ENCODE results near the gene SLC22A25. TPM values are rescaled to one million over a fixed set of nuclear protein-coding genes. Genes with fewer than 3 reads are reported as not detected.

SLC22A25 gene
- total RNA-seq (2021; ENCODE audit: unreplicated experiment) (not detected), Bru-seq, nascent RNA (not detected), BruChase-seq, experiment 1, labeled RNA remaining after a 6-hour chase (percentile 1 among the genes with signal in this experiment), BruChase-seq, experiment 2, labeled RNA remaining after a 2-hour chase (not detected)
- polyA plus RNA-seq (2012): not detected in 2 replicates
- long read RNA-seq: 0 reads

DNA sequence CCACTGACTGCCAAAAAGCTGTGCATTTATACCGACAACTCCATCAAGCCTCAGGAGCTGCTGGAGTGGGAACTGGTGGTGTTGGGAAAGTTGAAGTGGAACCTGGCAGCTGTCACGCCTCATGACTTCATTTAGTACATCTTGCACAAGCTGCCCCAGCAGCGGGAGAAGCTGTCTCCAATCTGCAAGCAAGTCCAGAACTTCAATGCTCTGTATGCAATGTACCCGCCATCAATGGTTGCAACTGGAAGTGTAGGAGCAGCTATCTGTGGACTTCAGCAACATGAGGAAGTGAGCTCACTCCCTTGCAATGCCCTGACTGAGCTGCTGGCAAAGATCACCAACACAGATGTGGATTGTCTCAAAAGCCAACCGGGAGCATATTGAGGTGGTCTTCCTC, at the start of gene SLC22A25:
TSS of gene SLC22A25 (minus strand) at position 67 of the 400 bp plus-strand sequence. CDS start 13,947 bp downstream, outside the sequence.
- Histone ChIP-seq H4K20me1 (ENCODE audit: insufficient read depth) (no peaks in the 10 kb centered on the region), H3K4me1 (ENCODE audit: control insufficient read depth in 1 of 2, insufficient read depth in 2 of 2, low read length in 2 of 2) (no peaks in the 10 kb centered on the region), H3K9me3 (ENCODE audit: control insufficient read depth in 1 of 2, insufficient read depth in 1 of 2, low read depth in 1 of 2, low read length in 2 of 2) (no peaks in the 10 kb centered on the region), H3K36me3 (ENCODE audit: control insufficient read depth in 1 of 2, insufficient read depth in 2 of 2, low read length in 2 of 2) (no peaks in the 10 kb centered on the region), H3K4me3 (replicated peaks in 1 of 2; ENCODE audit: low read depth in 1 of 2, low read length in 2 of 2) (no peak within 1 kb of the TSS), H3K9ac (ENCODE audit: low read length) (no peak within 1 kb of the TSS), H3K9me2 (ENCODE audit: insufficient read depth) (no peaks in the 10 kb centered on the region), H2AFZ (ENCODE audit: low read depth, low read length, poor library complexity, severe bottlenecking) (no peak within 1 kb of the TSS), H3K27me3 (ENCODE audit: insufficient read depth, low read length) (peaks cover 38% of the 10 kb centered on the region), H3K4me2 (ENCODE audit: low read length) (no peak within 1 kb of the TSS), H3K27ac (ENCODE audit: low read depth, low read length) (no peak within 1 kb of the TSS), H3K79me2 (ENCODE audit: insufficient read depth, low read length) (no peaks in the 10 kb centered on the region)
- ATAC-seq (no peak), DNase-seq (ENCODE audit: low read depth, low spot score) (no peak)
- no peak for TF ChIP-seq YY1 (IDR thresholded peaks at IDR 0.05; ENCODE audit: extremely low read depth, insufficient replicate concordance, low read depth, low read length)
- TF ChIP-seq RAD21 (IDR thresholded peaks at IDR 0.05; ENCODE audit: low read depth): no peak
- TF ChIP-seq, protein P1, sequence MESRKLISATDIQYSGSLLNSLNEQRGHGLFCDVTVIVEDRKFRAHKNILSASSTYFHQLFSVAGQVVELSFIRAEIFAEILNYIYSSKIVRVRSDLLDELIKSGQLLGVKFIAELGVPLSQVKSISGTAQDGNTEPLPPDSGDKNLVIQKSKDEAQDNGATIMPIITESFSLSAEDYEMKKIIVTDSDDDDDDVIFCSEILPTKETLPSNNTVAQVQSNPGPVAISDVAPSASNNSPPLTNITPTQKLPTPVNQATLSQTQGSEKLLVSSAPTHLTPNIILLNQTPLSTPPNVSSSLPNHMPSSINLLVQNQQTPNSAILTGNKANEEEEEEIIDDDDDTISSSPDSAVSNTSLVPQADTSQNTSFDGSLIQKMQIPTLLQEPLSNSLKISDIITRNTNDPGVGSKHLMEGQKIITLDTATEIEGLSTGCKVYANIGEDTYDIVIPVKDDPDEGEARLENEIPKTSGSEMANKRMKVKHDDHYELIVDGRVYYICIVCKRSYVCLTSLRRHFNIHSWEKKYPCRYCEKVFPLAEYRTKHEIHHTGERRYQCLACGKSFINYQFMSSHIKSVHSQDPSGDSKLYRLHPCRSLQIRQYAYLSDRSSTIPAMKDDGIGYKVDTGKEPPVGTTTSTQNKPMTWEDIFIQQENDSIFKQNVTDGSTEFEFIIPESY (IDR thresholded peaks at IDR 0.05; ENCODE audit: extremely low read depth, insufficient replicate concordance, low read length): no peak
- no peak for TF ChIP-seq SIN3A (IDR thresholded peaks at IDR 0.05; ENCODE audit: low read depth)
- TF ChIP-seq ELF1 (IDR thresholded peaks at IDR 0.05; ENCODE audit: borderline replicate concordance, low read depth): no peak
- no peak for TF ChIP-seq TCF7L2 (IDR thresholded peaks at IDR 0.05; ENCODE audit: borderline replicate concordance, extremely low read depth, insufficient read depth, insufficient read length)
- TF ChIP-seq, protein P2, sequence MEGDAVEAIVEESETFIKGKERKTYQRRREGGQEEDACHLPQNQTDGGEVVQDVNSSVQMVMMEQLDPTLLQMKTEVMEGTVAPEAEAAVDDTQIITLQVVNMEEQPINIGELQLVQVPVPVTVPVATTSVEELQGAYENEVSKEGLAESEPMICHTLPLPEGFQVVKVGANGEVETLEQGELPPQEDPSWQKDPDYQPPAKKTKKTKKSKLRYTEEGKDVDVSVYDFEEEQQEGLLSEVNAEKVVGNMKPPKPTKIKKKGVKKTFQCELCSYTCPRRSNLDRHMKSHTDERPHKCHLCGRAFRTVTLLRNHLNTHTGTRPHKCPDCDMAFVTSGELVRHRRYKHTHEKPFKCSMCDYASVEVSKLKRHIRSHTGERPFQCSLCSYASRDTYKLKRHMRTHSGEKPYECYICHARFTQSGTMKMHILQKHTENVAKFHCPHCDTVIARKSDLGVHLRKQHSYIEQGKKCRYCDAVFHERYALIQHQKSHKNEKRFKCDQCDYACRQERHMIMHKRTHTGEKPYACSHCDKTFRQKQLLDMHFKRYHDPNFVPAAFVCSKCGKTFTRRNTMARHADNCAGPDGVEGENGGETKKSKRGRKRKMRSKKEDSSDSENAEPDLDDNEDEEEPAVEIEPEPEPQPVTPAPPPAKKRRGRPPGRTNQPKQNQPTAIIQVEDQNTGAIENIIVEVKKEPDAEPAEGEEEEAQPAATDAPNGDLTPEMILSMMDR (IDR thresholded peaks at IDR 0.05 in 2 of 3, conservative IDR thresholded peaks at IDR 0.05 in 1 of 3; ENCODE audit: borderline replicate concordance in 1 of 3, insufficient read depth in 1 of 3, low read depth in 2 of 3, low read length in 2 of 3): no peak
- ChIA-PET POLR2A (no interaction called here), RAD21 (ENCODE audit: low non-redundant PET in 1 of 2, low total read pairs in 2 of 2, uncharacterized antibody in 2 of 2, unreplicated experiment in 2 of 2) (no interaction called here), CTCF (no interaction called here)
- no TSS peak for BruUV-seq (replicated peaks)
- intact Hi-C loops (cut with micrococcal nuclease): no loop called here

Measured in HCT116 (cell line).